ENCODE results near the gene PTRH1.
A peak's percentile ranks its signal among the peaks of the same experiment; 100 is the strongest.

PTRH1 gene

DNA sequence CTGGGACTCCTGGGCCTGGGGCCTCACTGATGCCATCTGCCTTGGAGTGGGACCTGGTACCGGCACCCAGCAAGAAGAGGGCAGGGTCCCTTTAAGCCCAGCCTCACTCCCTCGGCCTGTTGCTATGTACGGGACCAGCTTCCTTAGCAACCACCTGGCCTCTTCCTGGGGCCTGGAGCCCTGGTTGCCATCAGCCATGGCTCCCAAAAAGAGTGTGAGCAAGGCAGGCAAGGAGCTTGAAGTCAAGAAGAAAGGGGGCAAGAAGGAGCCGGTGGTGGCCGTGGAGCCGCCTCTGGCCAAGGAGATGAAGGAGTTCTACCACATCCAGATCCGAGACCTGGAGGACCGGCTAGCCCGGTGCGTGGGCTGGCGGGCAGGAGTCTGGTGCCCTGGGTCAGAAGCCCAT, 8.6 kb downstream of the PTRH1 start, which contains the start of gene CFAP157:
Gene CFAP157 (plus strand): TSS at position 153 of the 406 bp plus-strand sequence. CDS start 44 bp downstream, at position 197.
- DNase-seq (ENCODE audit: low read depth): no peak

DNA sequence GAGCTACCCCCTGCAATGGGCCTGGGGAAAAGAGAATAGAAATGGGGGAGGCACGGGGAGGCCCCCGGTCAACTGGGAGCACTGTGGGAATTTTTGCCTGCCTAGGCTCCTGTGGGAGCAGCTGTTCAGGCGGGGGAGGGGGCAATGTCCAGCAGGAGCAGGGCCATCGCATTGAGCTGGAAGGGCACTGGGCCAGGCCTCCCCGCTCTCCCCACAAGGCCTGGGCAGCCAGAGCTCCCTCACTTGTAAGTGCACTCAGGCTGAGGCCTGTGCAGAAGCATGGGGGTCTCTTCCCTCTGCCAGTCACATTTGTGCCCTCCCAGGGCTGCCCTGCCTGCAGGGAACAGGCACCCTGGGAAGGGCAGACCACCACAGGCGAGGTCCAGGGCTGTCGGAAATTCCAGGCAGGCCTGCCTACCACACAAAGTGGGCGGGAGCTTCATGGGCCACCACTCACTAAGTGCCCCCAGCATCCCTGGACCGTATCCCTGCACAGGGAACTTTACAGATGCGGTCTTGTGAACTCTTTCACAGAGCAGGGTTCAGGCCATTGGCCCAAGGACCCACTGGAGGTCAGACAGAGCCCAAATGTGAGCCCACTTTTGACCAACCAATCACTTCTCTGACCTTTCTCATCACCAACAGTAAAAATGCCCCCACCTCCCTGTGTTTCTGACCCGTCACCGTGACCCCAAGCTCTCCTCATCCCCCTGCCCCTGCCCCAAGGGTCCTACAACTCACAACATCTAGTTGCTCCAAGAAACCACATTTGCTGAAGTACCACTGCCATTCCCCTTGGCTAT, 9.7 kb downstream of the PTRH1 start:
- H3K4me3 ChIP-seq (ENCODE audit: low read depth, low read length): no peak overlapping the region
- DNase-seq (ENCODE audit: low read depth): no peak
- TF ChIP-seq, protein P1, sequence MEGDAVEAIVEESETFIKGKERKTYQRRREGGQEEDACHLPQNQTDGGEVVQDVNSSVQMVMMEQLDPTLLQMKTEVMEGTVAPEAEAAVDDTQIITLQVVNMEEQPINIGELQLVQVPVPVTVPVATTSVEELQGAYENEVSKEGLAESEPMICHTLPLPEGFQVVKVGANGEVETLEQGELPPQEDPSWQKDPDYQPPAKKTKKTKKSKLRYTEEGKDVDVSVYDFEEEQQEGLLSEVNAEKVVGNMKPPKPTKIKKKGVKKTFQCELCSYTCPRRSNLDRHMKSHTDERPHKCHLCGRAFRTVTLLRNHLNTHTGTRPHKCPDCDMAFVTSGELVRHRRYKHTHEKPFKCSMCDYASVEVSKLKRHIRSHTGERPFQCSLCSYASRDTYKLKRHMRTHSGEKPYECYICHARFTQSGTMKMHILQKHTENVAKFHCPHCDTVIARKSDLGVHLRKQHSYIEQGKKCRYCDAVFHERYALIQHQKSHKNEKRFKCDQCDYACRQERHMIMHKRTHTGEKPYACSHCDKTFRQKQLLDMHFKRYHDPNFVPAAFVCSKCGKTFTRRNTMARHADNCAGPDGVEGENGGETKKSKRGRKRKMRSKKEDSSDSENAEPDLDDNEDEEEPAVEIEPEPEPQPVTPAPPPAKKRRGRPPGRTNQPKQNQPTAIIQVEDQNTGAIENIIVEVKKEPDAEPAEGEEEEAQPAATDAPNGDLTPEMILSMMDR (IDR thresholded peaks at IDR 0.05; ENCODE audit: insufficient read depth, low read depth, low read length, missing control alignments): no peak

More for the DNA sequence above, 8.6 kb downstream of the PTRH1 start, which contains the start of gene CFAP157:
- no peak within 1 kb of the TSS for H3K4me3 ChIP-seq (ENCODE audit: low read depth, low read length)
- TF ChIP-seq, protein P1 (IDR thresholded peaks at IDR 0.05; ENCODE audit: insufficient read depth, low read depth, low read length, missing control alignments): no peak

DNA sequence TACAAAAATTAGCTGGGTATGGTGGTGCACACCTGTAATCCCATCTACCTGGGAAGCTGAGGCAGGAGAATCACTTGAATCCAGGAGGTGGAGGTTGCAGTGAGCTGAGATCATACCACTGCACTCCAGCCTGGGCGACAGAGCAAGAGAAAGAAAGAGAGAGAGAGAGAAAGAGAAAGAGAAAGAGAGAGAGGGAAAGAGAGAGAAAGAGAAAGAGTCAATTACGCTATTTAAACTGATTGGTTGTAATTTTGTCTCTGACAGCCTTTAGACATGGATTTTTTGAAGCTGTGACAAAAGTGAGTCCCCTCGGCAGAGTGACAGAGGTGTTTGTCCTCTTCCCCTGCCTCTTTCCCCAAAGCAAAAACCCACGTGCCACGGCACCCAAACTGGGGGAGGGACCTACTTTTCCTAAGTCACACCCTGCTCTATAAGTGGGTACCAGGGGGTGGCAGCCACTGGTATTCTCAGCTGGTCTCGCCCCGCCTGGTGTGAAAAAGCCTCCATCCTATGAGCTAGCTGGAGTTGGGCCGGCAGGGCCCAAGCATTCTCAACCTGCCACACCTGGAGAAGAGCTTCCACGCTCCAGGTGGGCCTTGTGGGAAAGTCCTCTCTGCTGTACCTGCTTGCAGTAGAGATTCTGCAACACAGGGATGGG, 12.0 kb downstream of the PTRH1 start:
- H3K4me3 ChIP-seq (ENCODE audit: low read depth, low read length): no peak overlapping the region
- no peak for DNase-seq (ENCODE audit: low read depth)
- TF ChIP-seq, protein P1 (IDR thresholded peaks at IDR 0.05; ENCODE audit: insufficient read depth, low read depth, low read length, missing control alignments): no peak

DNA sequence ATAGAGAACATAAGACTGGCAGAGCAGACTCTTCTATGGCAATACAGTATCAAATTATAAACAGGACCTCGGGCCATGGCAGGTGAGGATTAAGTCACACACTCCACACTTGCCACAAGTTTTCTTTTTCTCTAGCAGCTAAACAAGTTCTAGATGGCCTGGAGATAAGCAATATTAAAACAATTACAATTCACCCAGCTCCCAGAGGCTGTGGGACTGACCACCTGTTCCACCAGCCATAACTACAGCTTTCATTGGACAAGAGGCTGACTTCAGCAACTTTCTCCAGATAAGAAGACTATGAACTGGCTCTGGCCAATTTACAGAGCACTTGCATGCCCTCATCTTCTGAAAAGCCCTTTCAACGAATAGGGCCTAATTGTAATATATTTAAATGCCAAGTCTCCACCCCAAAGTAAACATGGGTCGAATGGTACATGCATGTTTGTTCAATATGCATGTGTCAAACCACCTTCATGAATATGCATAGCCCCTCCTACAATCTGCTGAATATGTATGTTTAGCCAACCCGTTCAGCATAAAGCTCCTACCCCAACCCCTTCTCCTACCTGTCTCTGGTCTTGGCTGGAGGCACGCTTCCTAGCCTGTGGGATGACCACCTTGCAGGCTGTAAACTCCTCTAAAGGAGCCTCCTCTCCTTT, 14.7 kb downstream of the PTRH1 start:
- TF ChIP-seq, protein P1 (IDR thresholded peaks at IDR 0.05; ENCODE audit: insufficient read depth, low read depth, low read length, missing control alignments): no peak
- no peak overlapping the region for H3K4me3 ChIP-seq (ENCODE audit: low read depth, low read length)
- DNase-seq (ENCODE audit: low read depth): no peak

DNA sequence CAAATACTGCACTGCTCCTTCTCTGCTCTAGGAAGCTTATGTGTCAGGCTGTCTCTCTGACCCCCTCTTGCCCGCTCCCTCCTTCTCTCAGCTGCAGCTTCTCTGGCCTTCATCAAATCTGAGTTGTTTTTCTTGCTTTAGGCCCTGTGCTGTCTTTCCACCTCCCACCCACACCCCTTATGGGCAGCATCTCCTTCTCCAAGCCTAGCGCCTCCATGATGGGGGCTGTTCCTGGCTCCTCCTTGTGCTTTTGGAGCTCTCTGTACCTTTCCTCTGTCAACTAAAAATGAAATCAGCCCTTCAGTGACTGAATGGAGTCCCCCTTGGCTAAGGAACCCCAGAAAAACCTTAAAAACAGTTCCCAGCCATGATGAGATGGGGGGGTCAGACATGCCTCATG, 15.3 kb downstream of the PTRH1 start:
- no peak overlapping the region for H3K4me3 ChIP-seq (ENCODE audit: low read depth, low read length)
- no peak for DNase-seq (ENCODE audit: low read depth)
- TF ChIP-seq, protein P1 (IDR thresholded peaks at IDR 0.05; ENCODE audit: insufficient read depth, low read depth, low read length, missing control alignments): no peak

DNA sequence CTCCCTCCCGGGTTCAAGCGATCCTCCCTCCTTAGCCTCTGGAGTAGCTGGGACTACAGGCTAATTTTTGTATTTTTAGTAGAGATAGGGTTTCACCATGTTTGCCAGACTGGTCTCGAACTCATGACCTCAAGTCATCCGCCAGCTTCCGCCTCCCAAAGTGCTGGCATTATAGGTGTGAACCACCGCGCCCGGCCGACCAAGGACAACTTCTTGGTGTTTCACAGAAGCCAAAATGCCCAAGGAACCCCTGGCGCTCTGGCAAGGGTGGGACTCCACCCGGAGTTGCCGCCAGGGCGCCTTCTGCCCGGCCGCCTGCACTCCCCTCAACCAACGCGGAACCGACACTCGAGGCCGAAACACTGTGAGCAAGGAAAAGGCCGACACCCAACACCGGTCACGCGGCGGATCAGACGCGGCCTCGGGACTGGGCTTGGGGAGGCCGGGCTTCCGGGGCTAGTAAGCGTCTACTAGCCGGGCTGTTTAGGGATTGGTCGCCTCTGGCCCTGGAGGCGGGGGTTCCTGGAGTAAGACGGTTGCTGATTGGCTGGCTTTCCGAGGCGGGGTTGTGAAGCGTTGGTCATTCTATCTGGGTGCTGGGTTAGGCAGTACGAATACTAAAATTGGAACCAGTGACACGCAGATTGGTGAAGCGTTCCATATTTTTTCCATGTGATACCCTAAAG, 16.3 kb downstream of the PTRH1 start:
- DNase-seq (ENCODE audit: low read depth): peak; percentile 93
- TF ChIP-seq, protein P1 (IDR thresholded peaks at IDR 0.05; ENCODE audit: insufficient read depth, low read depth, low read length, missing control alignments): no peak
- H3K4me3 ChIP-seq (ENCODE audit: low read depth, low read length): peak overlapping the region; percentile 44

All from GM12865 (cell line).